A673 (cell line): ENCODE measurements around the gene CDC6. TPM values are rescaled to one million over a fixed set of nuclear protein-coding genes. Genes with fewer than 3 reads are reported as not detected.
A peak's percentile ranks its signal among the peaks of the same experiment; 100 is the strongest.

Experiments used
- BruUV-seq: library from RNA; stranded (reverse); fragments of 400-500 nt; replicated peaks from 2 replicates; lab custom pipeline; 2021; lab: Mats Ljungman, UMichigan
- CTCF ChIA-PET: fragments of 300-600 bp; sonication (Branson Sonifier 250); formaldehyde crosslinking; loops from one replicate; lab custom pipeline; 2022; ENCODE audit warnings: antibody characterized with exemption; lab: Charles Lee
- POLR2A ChIA-PET: fragments of 300-600 bp; sonication (Branson Sonifier 250); formaldehyde crosslinking; loops from one replicate; lab custom pipeline; 2022; ENCODE audit warnings: antibody characterized with exemption; ENCODE audit not compliant: low non-redundant PET; lab: Charles Lee
- DNase-seq: peaks from one replicate; pipeline ENCODE4 v3.0.0-alpha.2; 2015; ENCODE audit warnings: low spot score
- H3K27ac ChIP-seq: fragments of 200-600 bp; sonication (generic); 2 replicates; pipeline ENCODE4 v1.5.1; 2016; ENCODE audit warnings: mixed run types, low read depth, mild to moderate bottlenecking, mixed read lengths, antibody characterized with exemption, low read length; ENCODE audit not compliant: poor library complexity, severe bottlenecking
- H3K27me3 ChIP-seq: fragments of 200-600 bp; sonication (generic); replicated peaks from 2 replicates; pipeline ENCODE4 v1.6.1; 2017; ENCODE audit warnings: mixed run types, low read depth, mild to moderate bottlenecking, mixed read lengths, antibody characterized with exemption, low read length; ENCODE audit not compliant: insufficient read depth, poor library complexity
- H3K36me3 ChIP-seq: fragments of 200-600 bp; sonication (generic); 2 replicates; pipeline ENCODE4 v1.6.1; 2016; ENCODE audit warnings: mixed run types, mild to moderate bottlenecking, mixed read lengths, antibody characterized with exemption, low read length; ENCODE audit not compliant: insufficient read depth, poor library complexity, severe bottlenecking
- H3K4me1 ChIP-seq: fragments of 200-600 bp; sonication (generic); 2 replicates; pipeline ENCODE4 v1.6.1; 2017; ENCODE audit warnings: mixed run types, mild to moderate bottlenecking, mixed read lengths, antibody characterized with exemption, low read length; ENCODE audit not compliant: insufficient read depth, poor library complexity, severe bottlenecking
- H3K4me3 ChIP-seq: fragments of 200-600 bp; sonication (generic); 2 replicates; pipeline ENCODE4 v1.5.1; 2016; ENCODE audit warnings: low read depth, mixed run types, mild to moderate bottlenecking, mixed read lengths, low read length; ENCODE audit not compliant: poor library complexity, severe bottlenecking
- H3K9me3 ChIP-seq: fragments of 200-600 bp; sonication (generic); 2 replicates; pipeline ENCODE4 v1.6.1; 2016; ENCODE audit warnings: mixed run types, low read depth, mild to moderate bottlenecking, mixed read lengths, antibody characterized with exemption, low read length; ENCODE audit not compliant: poor library complexity, severe bottlenecking
- EZH2 ChIP-seq: fragments of 200-600 bp; sonication (generic); IDR thresholded peaks from 2 replicates; pipeline ENCODE4 v1.6.1; 2017; ENCODE audit warnings: borderline replicate concordance, low read depth, mild to moderate bottlenecking, mixed read lengths, antibody characterized with exemption, low read length; ENCODE audit not compliant: poor library complexity, severe bottlenecking
- intact Hi-C: fragments of 100-400 bp; cut with micrococcal nuclease; formaldehyde crosslinking; loops from one replicate; pipeline ENCODE4 v1.10.0; 2022; ENCODE audit not compliant: unreplicated experiment
- total RNA-seq: library from RNA; stranded (reverse); gene quantifications from 2 replicates; pipeline ENCODE4 v1.2.3, GENCODE V29; 2021
- TF ChIP-seq, protein P1 (sequence below): fragments of 300-800, 200-600 bp; sonication (generic); conservative IDR thresholded peaks from 2 replicates; pipeline ENCODE4 v1.5.1; 2017; ENCODE audit warnings: low read depth, mild to moderate bottlenecking, antibody characterized with exemption, low read length, moderate library complexity, mixed read lengths

Gene CDC6
- total RNA-seq, 1 experiment from 2014 or later, result 85.7 TPM

DNA sequence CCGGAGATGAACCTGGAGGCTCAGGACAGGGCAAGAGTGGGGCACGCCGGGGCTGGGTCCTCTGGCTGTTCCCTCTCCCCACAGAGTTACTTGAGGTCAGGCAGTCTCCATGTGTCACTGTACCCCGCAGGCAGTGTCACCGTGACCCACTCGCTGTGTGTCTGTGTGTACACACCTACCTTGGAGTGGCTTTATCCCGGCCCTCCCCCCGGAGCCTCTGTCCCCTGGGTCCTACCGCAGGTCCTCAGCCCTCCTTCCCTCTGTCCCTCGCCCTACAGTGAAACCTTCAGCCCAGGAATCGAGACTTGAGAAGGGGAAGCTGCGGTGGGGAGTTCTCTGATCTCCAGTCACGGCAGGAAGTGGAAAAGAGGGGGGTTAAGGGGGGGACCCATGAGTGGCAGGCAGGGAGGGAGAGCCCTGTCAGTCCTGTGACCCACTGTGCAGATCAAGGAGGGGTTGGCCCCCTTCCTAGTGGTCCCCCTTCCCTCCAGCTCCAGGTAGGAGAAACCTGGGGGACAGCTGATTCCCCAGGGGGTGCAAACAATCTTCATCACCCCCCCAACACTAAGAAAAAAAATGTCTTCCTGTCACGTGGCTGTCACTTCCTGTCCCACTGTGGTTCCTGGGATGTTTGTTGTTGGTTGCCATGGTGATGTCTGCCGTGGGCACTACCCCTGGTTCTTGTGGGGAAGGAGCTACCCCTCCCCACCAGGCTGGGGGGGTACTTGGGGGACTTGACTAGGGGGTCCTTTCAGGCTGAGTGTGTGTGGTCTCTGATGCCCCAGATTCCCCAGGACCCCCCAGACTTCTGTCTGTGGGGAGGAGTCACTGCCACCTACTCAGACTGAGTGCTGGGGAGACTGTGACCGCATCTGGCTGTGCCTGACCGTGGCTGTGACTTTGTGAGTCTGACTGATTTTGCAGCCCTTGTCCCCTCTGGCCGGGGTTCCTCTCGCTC lies 35.0 kb downstream of the CDC6 start:
- H3K27me3 ChIP-seq, result no peaks in the 10 kb centered on the region
- intact Hi-C loops, result no loop called here
- peak overlapping the region; percentile 43 for H3K4me3 ChIP-seq
- H3K4me1 ChIP-seq, result peaks cover 37% of the 10 kb centered on the region
- no peaks in the 10 kb centered on the region for H3K9me3 ChIP-seq
- H3K27ac ChIP-seq, result peak overlapping the region; percentile 77
- TF ChIP-seq, protein P1, sequence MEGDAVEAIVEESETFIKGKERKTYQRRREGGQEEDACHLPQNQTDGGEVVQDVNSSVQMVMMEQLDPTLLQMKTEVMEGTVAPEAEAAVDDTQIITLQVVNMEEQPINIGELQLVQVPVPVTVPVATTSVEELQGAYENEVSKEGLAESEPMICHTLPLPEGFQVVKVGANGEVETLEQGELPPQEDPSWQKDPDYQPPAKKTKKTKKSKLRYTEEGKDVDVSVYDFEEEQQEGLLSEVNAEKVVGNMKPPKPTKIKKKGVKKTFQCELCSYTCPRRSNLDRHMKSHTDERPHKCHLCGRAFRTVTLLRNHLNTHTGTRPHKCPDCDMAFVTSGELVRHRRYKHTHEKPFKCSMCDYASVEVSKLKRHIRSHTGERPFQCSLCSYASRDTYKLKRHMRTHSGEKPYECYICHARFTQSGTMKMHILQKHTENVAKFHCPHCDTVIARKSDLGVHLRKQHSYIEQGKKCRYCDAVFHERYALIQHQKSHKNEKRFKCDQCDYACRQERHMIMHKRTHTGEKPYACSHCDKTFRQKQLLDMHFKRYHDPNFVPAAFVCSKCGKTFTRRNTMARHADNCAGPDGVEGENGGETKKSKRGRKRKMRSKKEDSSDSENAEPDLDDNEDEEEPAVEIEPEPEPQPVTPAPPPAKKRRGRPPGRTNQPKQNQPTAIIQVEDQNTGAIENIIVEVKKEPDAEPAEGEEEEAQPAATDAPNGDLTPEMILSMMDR, result no peak
- TF ChIP-seq EZH2, result no peak
- no peaks in the 10 kb centered on the region for H3K36me3 ChIP-seq
- POLR2A ChIA-PET, result no interaction called here
- CTCF ChIA-PET, result no interaction called here
- DNase-seq, result peak; percentile 87
- BruUV-seq, result no TSS peak

DNA sequence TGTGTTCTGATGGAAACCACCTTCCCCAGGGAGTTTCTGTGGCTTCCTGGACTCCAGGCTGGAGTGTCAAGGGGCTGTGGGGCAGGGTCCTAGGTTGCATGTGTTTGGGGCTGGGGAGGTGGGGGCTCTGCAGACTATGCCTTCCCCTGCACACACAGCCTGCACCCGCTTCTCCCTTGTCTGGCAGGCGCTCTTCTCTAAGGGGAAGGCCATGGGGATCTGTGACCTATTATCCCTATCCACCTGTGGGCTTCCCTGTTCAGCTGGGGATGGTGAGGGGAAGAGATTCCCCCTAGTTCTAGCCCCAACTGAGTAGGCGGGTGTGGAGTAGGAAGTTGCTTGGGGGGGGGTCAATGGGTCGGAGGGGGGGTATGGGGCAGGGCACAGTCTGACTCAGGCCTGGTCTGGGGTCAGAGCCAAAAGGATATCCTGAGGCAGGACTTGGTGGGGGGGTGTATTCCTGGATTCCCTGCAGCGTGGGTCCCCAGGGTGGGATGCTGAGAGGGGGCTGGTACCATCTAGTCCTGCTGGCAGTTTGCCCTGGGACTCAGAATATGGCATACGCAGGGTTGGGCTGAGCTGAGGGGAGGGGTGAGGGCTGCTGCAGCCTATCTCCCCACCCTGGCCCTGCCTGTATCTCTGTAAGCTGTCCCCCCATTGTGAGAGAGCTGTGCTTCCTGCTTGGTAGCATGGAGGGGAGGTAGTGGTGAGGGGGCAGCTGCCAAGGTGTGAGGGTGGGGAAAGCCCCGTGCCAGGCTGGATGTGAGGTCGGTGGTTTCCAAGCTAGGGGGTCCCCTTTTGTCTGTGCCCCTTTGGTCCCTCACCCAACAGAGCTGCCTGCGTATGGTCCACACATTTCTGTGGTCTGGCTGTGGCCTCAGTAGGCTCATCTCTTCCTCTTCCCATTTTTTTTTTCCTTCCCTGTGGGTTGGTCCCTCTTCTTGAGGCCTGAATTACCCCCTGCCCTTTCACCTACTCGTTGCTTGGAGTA lies 36.0 kb downstream of the CDC6 start:
- TF ChIP-seq, protein P1, result no peak
- no peak for TF ChIP-seq EZH2
- ChIA-PET CTCF (no interaction called here), POLR2A (no interaction called here)
- Histone ChIP-seq H3K9me3 (no peaks in the 10 kb centered on the region), H3K4me1 (peaks cover 36% of the 10 kb centered on the region), H3K27me3 (no peaks in the 10 kb centered on the region), H3K36me3 (no peaks in the 10 kb centered on the region), H3K27ac (peak overlapping the region; percentile 77), H3K4me3 (no peak overlapping the region)
- intact Hi-C loops, result no loop called here
- DNase-seq, result no peak
- no TSS peak for BruUV-seq

DNA sequence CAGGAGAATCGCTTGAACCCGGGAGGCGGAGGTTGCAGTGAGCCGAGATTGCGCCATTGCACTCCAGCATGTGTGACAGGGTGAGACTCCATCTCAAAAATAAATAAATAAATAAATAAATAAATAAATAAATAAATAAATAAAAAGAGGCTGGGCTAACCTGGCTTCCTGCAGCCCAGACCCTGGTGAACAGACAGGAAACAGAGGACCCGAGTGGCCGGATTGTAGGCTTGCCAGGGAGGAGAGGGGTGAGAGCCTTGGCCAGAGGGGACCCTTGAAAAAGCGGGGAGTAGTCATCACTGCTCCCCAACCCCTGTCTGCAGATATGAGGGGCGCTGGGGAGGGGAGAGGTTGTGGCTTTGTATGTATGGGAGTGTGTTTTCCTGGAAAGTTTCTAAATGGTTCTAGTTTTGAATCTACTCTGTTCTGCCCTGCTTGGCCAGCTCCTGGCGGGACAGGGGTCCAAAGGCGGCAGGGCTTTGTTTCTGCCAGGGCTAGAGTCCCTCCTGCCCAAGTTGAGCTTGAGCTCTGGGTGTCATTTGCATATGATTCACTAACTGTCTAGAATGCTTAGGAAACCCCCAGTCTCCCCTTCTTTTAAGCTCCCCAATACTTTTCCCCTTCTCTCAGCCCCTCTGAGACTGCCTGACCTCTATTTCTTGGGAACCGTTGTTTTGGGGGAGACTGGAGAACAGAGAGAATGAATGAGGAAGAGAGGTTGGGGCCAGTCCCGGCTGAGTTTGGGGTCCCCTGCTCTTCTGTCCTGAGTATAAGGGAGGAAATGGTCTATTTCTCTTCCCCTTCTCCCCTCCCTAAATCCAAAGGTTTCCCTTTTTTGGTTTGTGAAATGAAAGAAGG lies 37.7 kb downstream of the CDC6 start:
- BruUV-seq, result no TSS peak
- Histone ChIP-seq H3K27me3 (no peaks in the 10 kb centered on the region), H3K9me3 (no peaks in the 10 kb centered on the region), H3K27ac (no peak overlapping the region), H3K4me3 (no peak overlapping the region), H3K36me3 (no peaks in the 10 kb centered on the region), H3K4me1 (peaks cover 34% of the 10 kb centered on the region)
- POLR2A ChIA-PET, result interaction anchor here (0.5 kb wide), 1 partner anchor 124 kb away, joined by 10 read pairs; no protein-coding TSS in a partner anchor
- CTCF ChIA-PET, result no interaction called here
- TF ChIP-seq, protein P1, result no peak
- TF ChIP-seq EZH2, result no peak
- intact Hi-C loops, result no loop called here
- DNase-seq, result no peak
